ENCODE measurements around the gene EMSY. TPM values are rescaled to one million over a fixed set of nuclear protein-coding genes. Genes with fewer than 3 reads are reported as not detected.

EMSY gene
- total and polyA plus RNA-seq, 9 of the 15 experiments (the other 6 are each of a cell fraction or from before 2014, with no cell fraction given): 12.7 to 25.4 (median 17.9) TPM

DNA sequence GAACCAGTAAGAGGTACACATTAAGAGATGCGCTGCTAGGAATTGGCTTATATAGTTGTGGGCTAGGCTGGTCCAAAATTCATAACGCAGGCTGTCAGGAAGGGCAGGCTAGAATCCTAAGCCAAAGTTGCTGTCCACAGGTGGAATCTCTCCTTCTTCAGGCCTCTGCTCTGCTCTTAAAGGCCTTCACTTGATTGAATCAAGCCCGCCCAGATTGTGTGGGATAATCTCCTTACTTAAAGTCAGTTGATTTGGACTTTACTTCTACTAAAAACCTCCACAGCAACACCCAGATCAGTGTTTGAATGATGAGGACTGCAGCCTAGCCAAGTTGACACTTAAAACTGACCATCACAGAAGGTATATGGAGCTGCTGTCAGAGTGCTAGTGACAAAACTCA is 156.9 kb downstream of the EMSY start (continued):
- TF ChIP-seq PBX2 (CRISPR knock-in tag; IDR thresholded peaks at IDR 0.05; ENCODE audit: low read depth) (no peak), PBX2 (tag; conservative IDR thresholded peaks at IDR 0.05; ENCODE audit: low read depth) (no peak), CSDE1 (IDR thresholded peaks at IDR 0.05) (no peak), ERF (CRISPR knock-in tag; IDR thresholded peaks at IDR 0.05) (no peak)
- TF ChIP-seq, protein P1, sequence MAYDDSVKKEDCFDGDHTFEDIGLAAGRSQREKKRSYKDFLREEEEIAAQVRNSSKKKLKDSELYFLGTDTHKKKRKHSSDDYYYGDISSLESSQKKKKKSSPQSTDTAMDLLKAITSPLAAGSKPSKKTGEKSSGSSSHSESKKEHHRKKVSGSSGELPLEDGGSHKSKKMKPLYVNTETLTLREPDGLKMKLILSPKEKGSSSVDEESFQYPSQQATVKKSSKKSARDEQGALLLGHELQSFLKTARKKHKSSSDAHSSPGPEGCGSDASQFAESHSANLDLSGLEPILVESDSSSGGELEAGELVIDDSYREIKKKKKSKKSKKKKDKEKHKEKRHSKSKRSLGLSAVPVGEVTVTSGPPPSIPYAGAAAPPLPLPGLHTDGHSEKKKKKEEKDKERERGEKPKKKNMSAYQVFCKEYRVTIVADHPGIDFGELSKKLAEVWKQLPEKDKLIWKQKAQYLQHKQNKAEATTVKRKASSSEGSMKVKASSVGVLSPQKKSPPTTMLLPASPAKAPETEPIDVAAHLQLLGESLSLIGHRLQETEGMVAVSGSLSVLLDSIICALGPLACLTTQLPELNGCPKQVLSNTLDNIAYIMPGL (CRISPR knock-in tag; IDR thresholded peaks at IDR 0.05): no peak

DNA sequence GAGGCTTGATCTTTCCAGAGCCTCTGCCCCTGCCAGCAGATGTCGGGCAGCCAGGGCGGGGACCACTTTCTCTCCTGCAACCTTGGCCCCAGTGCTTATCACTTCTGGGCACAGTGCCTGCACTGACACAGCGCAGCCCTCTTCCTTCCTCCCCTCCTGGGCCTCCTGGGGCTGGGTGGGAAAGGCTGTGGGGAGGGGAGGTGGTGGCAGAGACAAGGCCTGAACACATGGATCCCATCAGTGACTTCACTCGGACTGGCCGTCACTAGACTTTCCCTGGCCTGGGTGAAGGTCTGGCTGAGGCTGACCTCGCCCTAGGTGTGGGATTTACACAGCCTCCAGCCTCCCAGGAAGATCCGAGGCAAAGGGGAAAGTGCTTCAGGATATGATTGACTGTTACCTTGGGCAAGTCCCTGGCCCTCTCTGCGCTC is 157.6 kb downstream of the EMSY start:
- no TSS peak for BruUV-seq (replicated peaks)
- in situ Hi-C loops (cut with MboI): no loop called here
- ATAC-seq: peak; percentile 53

More for the DNA sequence above, 157.6 kb downstream of the EMSY start:
- TF ChIP-seq, protein P2, sequence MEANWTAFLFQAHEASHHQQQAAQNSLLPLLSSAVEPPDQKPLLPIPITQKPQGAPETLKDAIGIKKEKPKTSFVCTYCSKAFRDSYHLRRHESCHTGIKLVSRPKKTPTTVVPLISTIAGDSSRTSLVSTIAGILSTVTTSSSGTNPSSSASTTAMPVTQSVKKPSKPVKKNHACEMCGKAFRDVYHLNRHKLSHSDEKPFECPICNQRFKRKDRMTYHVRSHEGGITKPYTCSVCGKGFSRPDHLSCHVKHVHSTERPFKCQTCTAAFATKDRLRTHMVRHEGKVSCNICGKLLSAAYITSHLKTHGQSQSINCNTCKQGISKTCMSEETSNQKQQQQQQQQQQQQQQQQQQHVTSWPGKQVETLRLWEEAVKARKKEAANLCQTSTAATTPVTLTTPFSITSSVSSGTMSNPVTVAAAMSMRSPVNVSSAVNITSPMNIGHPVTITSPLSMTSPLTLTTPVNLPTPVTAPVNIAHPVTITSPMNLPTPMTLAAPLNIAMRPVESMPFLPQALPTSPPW (CRISPR knock-in tag; IDR thresholded peaks at IDR 0.05): peak; percentile 32; the same call in 1 of the 2 replicates
- no peak for TF ChIP-seq SMARCB1 (IDR thresholded peaks at IDR 0.05; ENCODE audit: insufficient read length, low read depth)
- TF ChIP-seq TCFL5 (CRISPR knock-in tag; conservative IDR thresholded peaks at IDR 0.05): no peak
- no peak for TF ChIP-seq TCF15 (CRISPR knock-in tag; IDR thresholded peaks at IDR 0.05)
- no peaks in the 10 kb centered on the region for H3K79me2 ChIP-seq (ENCODE audit: control insufficient read depth, insufficient read depth, low read length)
- no peaks in the 10 kb centered on the region for H3K9me1 ChIP-seq (ENCODE audit: control insufficient read depth, insufficient read depth, low read length)
- no peaks in the 10 kb centered on the region for H3K36me3 ChIP-seq (ENCODE audit: control insufficient read depth, insufficient read depth, low read length)
- peaks cover 4% of the 10 kb centered on the region; the same call in 1 of the 2 replicates for H4K20me1 ChIP-seq (replicated peaks; ENCODE audit: control insufficient read depth, insufficient read depth, low read length)
- H3K4me2 ChIP-seq (ENCODE audit: insufficient read depth, low read length): no peak overlapping the region
- no peak for FAIRE-seq
- H3K9ac ChIP-seq (ENCODE audit: insufficient read depth in 1 of 2, low read depth in 2 of 2, low read length in 2 of 2): peak overlapping the region in 1 of 2 experiments; percentile 37; a peak in 2 of 4 replicates
- peaks cover 0 to 8% of the 10 kb centered on the region in 2 experiments; a peak in 1 of 5 replicates for H3K27me3 ChIP-seq (ENCODE audit: control insufficient read depth in 2 of 2, insufficient read depth in 2 of 2, low read length in 2 of 2)
- CTCF ChIA-PET (ENCODE audit: low intra/inter-chr PET ratio): no interaction called here
- POLR2A ChIA-PET: no interaction called here
- DNase-seq (ENCODE audit: extremely low read depth in 1 of 4, low spot score in 3 of 4): peak in 1 of 4 experiments; percentile 18
- H3K4me3 ChIP-seq: no peak overlapping the region
- H3K27ac ChIP-seq (ENCODE audit: extremely low read depth, low read depth, low read length): no peak overlapping the region
- H3K4me1 ChIP-seq (replicated peaks in 1 of 2; ENCODE audit: control insufficient read depth in 2 of 2, insufficient read depth in 2 of 2, low read length in 2 of 2): peaks cover 0 to 8% of the 10 kb centered on the region in 2 experiments; a peak in 3 of 5 replicates
- WGBS (ENCODE audit: insufficient coverage, low coverage, missing lambda C conversion rate): 13% methylated on average over 7 of the region's 8 CpGs
- no peaks in the 10 kb centered on the region for H3K9me3 ChIP-seq (replicated peaks; ENCODE audit: control insufficient read depth, insufficient read depth, low read depth, low read length)
- intact Hi-C loops (cut with micrococcal nuclease): no loop called here
- no peak overlapping the region for H2AFZ ChIP-seq (ENCODE audit: low read depth, low read length)

Data from K562 (cell line).